Stimulated activated CD4-positive, alpha-beta T cell treated with anti-CD3 and anti-CD28 coated beads, TNF-alpha, amount 100 ng/mL, for 48 hours (primary cell): Measurements from ENCODE around the gene CPZ.
"Not testable (repeated sequence)": the region's sequence is repeated elsewhere in the genome, so short reads cannot be mapped to it uniquely, and the experiment has no call there.

Experiments used
- DNase-seq, 3 donors: peaks; one replicate each; pipeline ENCODE4 v3.0.0-alpha.2; 2020; ENCODE audit warnings: low read depth in 3 of 3

Gene CPZ

DNA sequence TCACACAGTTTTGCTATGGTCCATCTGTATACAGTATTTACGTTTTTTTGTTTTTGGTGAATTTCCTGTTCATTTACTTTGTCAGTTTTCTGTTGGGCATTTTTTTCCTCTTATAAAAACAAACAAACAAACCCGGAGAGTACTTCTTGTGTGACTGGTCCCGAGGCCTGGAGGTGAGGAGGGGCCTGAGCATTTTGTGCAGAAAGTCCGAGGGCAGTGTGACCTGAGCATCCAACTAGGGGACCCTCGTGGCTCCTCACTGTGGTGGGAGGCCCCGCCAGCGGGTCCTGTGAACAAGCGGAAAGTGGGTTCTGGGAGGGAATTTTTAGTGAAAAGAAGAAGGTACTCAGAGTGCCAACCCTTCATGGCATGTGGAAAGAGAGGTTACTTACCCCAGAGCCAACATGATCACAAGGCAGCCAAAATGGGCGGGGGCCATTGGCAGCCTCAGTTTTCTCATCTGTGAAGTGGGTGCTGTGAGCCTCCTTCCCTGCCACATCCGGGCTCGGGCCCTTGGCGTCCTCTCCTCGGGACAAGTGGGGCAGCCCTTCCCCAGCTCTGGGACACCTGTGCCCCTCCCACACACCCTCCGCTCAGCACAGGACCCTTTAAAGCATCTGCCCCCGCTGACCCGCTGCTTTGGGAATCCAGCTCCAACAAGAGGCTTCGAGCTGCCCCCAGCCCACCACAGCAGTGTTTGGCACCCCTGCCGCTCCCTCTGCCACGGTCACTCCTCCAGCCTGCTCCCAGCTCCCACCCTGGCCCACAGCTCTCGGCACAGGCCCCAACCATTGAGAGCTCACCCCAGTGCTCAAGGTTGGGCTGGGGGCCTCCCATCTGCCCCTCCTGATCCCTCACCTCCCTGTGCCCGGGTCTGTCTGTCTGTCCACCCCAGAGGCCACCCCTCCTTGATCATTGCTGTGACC lies 35.2 kb upstream of the CPZ start:
- no peak for DNase-seq

GRCh38 chr4:8558080-8558960 lies 34.2 kb upstream of the CPZ start:
- no peak for DNase-seq

DNA sequence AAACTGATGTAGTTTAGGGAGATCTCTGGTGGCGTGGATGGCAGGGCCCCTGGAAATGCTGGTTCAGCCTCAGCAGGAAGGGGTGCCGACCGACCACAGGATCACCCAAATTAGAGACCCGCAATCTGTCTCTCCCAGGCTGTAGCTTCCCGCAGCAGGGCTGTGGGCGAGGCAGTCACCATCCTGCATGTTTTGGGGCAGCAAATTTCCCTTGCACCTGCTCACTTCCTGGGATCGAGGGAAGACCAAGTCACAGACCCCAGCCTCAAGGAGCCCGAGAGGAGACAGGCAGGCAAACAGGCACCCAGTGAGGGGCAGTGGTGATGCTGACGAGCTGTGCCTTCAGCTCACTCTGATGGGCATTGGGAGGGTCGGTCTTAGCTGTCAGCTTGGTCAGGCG lies 33.6 kb upstream of the CPZ start:
- no peak for DNase-seq

GRCh38 chr4:8559524-8560264 lies 32.9 kb upstream of the CPZ start:
- no peak for DNase-seq

GRCh38 chr4:8560265-8561047 lies 32.1 kb upstream of the CPZ start:
- DNase-seq, result no peak

DNA sequence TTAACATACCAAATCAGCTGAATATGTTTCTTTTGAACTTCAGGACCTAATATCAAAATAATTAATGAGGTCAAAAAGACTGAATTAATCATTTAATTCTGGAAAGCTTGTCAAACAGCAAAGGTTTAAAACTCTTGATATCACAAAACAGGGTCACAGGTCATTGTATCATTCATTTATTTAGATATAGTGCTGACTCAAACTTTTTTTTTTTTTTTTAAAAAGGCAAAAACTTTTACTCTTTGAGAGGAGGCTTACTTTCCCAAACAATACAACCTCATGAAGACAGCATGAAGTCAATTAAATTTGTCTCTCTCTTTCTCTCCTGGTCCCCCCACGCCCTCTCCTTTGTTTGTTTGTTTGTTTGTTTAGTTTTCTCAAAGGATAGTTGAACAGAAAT lies 28.0 kb upstream of the CPZ start:
- DNase-seq, result no peak

DNA sequence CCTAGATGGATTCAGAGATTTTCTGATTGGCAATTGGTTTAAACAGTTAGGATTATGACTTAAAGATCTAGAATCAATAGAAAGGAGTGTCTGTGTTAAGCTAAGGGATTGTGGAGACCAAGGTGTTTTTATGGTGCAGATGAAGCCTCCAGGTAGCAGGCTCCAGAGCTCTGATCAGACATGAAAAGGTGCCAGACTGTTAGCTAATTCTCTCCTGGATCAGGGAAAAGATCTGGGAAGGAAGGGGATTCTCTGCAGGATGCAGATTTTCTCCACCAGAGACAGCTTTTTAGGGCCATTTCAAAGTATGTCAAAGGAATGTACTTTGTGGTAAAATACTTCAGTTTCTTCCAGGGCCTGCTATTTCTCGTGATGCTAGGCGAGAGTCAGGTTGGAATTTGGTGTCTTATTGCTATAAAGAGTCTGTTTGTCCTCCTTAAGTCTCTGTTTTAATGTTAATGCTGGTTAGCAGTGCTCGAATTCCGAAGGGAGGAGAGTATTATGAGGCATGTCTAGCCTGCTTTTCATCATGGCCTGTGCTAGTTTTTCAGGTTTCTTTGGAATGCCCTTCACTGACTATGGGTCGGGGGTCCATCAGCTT lies 24.4 kb upstream of the CPZ start:
- DNase-seq, result no peak

GRCh38 chr4:8570201-8570600 lies 22.4 kb upstream of the CPZ start:
- DNase-seq, result no peak

- DNase-seq, result no peak
These were observed 20.6 kb upstream of the CPZ start for GRCh38 chr4:8571702-8572685.

- no peak for DNase-seq
These were observed 19.3 kb upstream of the CPZ start for GRCh38 chr4:8573266-8573665.

- no peak for DNase-seq
These were observed 17.7 kb upstream of the CPZ start for GRCh38 chr4:8574796-8575370.

GRCh38 chr4:8575457-8575856 lies 17.1 kb upstream of the CPZ start:
- DNase-seq, result no peak

GRCh38 chr4:8576591-8576990 lies 16.0 kb upstream of the CPZ start:
- DNase-seq, result not testable (repeated sequence)

- no peak for DNase-seq
These were observed 15.5 kb upstream of the CPZ start for GRCh38 chr4:8577046-8577445.

- DNase-seq, result no peak
These were observed 14.6 kb upstream of the CPZ start for GRCh38 chr4:8577972-8578371.

DNA sequence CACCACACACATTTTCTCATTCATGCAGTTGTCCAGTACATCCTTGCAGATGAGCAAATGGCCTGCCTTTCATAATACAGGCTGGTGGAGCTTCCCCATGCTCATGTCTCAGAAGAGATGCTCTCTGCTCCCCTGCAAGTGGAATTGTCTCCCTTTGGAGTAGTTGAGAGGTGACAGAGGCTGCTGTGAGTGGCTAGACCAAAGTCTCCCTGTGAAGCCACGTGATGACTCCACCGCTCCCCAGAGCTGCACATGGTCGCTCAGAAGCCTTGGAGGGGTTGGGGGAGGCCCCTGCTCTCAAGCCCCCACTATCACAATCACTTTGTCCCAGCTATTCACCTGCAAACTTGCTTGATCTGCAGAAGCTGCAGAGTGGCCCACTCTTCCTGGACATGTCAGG lies 13.8 kb upstream of the CPZ start:
- DNase-seq, result no peak

GRCh38 chr4:8579526-8580320 lies 12.8 kb upstream of the CPZ start:
- no peak for DNase-seq

DNA sequence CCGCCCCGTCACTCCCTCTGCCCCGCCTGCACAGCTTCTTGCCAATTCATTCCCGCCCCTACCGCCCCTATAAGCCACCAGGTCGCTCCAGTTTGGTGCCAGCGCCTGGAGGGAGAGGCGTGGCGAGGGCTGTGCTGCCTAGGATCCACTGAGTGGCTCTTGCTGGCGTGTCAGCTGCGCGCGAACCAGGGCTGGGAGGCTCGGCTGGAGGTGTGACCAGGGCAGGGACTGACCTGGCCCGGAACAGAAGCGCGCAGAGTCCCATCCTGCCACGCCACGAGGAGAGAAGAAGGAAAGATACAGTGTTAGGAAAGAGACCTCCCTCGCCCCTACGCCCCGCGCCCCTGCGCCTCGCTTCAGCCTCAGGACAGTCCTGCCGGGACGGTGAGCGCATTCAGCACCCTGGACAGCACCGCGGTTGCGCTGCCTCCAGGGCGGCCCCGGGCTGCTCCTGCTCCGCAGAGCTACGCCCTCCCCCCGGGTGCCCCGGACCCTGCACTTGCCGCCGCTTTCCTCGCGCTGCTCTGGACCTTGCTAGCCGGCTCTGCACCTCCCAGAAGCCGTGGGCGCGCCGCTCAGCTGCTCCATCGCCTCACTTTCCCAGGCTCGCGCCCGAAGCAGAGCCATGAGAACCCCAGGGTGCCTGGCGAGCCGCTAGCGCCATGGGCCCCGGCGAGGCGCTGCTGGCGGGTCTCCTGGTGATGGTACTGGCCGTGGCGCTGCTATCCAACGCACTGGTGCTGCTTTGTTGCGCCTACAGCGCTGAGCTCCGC lies 12.1 kb upstream of the CPZ start, which contains the start of gene GPR78:
TSS of gene GPR78 (plus strand) at position 72 of the 773 bp plus-strand sequence. CDS start at position 663, 591 bp downstream.
- DNase-seq, result peak; percentile 12 to 20 (median 19)
